22Rv1 (cell line): Measurements from ENCODE around the gene MIER3.

Experiments used
- CTCF ChIP-seq: fragments of 450-650 bp; IDR thresholded peaks from 2 replicates; pipeline ENCODE4 v1.5.1; 2017; ENCODE audit warnings: mild to moderate bottlenecking
- ZFX ChIP-seq: fragments of 450-650 bp; IDR thresholded peaks from 2 replicates; pipeline ENCODE4 v1.6.1; 2017; ENCODE audit warnings: antibody characterized with exemption, borderline replicate concordance

- no peak for TF ChIP-seq CTCF
- no peak for TF ChIP-seq ZFX
Measured at GRCh38 chr5:56977822-56978221, 25.9 kb upstream of the MIER3 start.
